Subcutaneous adipose tissue (tissue), 4 donors: ENCODE measurements around the gene RFC4. TPM values are rescaled to one million over a fixed set of nuclear protein-coding genes. Genes with fewer than 3 reads are reported as not detected.

Experiments
- total RNA-seq, 4 donors: library from RNA; depleted of rRNA; stranded (reverse); fragments of >200 nt; gene quantifications; one replicate each; pipeline ENCODE4 v1.1.0, GENCODE V29; 2016
- TF ChIP-seq, protein P1 (sequence below): fragments of 450-650 bp; IDR thresholded peaks from one replicate; pipeline ENCODE4 v1.5.1; 2016; ENCODE audit warnings: low read depth, mild to moderate bottlenecking, control low read depth, antibody characterized with exemption, moderate library complexity

Gene RFC4, protein sequence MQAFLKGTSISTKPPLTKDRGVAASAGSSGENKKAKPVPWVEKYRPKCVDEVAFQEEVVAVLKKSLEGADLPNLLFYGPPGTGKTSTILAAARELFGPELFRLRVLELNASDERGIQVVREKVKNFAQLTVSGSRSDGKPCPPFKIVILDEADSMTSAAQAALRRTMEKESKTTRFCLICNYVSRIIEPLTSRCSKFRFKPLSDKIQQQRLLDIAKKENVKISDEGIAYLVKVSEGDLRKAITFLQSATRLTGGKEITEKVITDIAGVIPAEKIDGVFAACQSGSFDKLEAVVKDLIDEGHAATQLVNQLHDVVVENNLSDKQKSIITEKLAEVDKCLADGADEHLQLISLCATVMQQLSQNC
- total RNA-seq: 10 to 100 TPM in 2 of 4 donors, 1 to 10 TPM in 2; 6.4 to 12.8 (median 8.6) TPM

DNA sequence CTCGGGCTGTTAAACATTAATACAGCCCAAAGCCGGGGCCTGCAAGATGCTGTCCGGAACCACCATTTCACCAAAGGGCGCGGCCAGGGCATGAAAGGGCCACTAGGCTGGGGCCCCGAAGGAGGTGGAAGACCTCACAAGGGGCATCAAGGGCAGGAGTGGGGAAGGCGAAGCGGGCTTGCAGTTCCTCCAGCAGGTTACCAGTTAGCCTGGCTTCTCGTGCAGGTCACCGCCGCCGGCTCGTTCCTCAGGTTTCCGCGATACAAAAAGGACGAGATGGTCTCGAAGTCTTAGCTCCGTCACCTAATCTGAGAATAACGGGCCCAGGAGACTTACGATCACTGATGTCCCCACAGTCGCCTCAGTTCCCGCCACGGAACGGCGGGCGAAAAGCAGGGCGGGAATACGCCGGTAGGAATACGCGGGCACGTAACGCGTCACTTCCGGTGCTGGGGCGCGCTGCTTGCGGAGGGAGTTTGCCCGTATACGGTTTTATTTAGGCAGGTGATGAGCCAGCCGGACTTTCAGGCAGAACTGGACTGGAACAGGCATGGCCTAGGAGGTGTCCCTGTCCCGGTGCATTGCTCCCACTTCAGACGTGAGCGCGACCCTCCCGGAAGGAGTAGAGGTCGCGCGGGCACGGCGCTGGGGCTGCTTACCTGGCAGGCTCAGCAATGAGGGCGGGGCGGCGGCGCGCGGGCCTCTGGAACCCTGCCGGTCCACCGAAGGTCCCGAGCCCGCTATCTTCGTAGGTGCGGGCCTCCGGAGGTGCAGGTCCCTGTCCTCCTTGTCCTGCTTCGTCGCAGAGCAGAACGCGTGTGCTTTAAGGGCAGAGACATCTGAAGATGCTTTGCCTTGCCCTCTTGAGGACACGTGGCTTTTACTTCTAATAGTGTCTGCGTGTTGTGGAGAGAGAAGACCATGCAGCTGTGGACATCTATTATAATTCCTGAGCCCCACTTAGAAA, at the start of gene RFC4:
TSS of gene RFC4 (minus strand) at position 394 of the 967 bp plus-strand sequence. CDS start 1,769 bp downstream, outside the sequence.
- TF ChIP-seq, protein P1, sequence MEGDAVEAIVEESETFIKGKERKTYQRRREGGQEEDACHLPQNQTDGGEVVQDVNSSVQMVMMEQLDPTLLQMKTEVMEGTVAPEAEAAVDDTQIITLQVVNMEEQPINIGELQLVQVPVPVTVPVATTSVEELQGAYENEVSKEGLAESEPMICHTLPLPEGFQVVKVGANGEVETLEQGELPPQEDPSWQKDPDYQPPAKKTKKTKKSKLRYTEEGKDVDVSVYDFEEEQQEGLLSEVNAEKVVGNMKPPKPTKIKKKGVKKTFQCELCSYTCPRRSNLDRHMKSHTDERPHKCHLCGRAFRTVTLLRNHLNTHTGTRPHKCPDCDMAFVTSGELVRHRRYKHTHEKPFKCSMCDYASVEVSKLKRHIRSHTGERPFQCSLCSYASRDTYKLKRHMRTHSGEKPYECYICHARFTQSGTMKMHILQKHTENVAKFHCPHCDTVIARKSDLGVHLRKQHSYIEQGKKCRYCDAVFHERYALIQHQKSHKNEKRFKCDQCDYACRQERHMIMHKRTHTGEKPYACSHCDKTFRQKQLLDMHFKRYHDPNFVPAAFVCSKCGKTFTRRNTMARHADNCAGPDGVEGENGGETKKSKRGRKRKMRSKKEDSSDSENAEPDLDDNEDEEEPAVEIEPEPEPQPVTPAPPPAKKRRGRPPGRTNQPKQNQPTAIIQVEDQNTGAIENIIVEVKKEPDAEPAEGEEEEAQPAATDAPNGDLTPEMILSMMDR: no peak

DNA sequence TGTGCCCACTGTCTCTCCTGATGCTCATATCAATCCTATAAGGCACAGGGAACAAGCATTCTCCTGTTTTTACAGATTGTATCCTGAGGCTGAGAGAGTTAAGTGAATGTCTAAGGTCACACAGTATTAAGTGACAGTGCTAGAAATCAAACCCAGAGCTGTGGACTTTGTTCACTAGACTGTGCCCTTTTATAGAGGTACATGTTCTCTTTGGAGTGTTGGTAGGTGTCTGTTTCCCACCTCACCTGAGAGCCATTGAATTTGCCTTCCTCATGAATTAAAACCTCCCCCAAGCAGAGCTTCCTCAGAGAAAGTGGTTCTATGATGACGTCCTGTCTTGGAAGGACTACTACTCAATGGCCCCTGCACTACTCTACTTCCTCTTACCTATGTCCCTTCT, 48.7 kb upstream of the RFC4 start:
- TF ChIP-seq, protein P1: no peak

DNA sequence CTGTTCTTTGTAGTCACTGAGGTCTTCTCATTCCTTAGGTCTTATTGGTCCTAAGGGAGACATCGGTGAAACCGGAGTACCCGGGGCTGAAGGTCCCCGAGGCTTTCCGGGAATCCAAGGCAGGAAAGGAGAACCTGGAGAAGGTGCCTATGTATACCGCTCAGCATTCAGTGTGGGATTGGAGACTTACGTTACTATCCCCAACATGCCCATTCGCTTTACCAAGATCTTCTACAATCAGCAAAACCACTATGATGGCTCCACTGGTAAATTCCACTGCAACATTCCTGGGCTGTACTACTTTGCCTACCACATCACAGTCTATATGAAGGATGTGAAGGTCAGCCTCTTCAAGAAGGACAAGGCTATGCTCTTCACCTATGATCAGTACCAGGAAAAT, 47.9 kb upstream of the RFC4 start:
- TF ChIP-seq, protein P1: no peak

DNA sequence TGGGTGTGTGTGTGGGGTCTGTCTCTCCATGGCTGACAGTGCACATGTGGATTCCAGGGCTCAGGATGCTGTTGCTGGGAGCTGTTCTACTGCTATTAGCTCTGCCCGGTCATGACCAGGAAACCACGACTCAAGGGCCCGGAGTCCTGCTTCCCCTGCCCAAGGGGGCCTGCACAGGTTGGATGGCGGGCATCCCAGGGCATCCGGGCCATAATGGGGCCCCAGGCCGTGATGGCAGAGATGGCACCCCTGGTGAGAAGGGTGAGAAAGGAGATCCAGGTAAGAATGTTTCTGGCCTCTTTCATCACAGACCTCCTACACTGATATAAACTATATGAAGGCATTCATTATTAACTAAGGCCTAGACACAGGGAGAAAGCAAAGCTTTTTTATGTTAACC, 46.7 kb upstream of the RFC4 start:
- TF ChIP-seq, protein P1: no peak

DNA sequence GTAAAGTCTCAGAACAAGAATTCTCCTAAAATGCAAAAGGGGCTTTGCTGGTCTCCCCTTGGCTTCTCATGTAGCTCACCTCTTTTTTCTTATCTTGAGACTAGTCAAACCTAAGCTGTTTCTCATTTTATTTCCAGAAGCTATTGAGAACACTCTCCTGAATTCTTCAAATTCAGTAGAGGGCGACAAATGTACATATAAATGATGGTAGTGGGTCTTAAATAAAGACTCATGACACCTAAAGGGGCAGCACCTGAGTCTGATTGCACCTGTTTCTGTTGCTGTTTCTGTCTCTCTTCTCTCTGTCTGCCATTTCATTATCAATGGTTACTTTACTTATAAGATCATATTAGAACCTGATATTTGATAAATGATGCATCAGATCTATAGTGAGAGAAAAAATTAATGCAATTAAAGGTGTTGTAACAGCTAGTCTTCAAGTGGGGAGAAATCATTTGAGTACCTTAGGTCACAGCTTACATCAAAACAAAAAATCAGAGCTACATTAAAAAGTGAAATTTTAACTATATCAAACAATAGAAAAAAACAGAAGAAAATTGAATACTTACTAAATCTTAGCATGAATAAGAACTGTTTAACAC, 43.2 kb upstream of the RFC4 start:
- TF ChIP-seq, protein P1: no peak

DNA sequence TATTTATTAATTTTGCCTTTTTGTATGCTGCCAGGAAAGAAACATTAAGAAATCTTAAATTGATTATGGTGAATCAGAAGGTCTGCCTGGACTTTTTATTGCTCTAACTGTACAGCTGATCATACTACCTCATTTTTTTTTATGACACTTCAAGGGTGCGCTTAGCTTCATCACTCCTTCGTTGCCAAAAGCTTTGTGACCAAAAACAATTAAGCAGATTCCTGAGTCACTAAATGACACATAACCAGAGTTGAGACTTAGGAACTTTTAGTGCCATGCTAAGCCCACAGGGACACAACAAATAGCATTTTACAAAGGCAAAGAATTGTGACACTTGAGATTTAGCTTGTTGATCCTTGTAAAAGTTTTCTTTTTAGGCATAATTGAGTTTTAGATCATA, 41.2 kb upstream of the RFC4 start:
- TF ChIP-seq, protein P1: no peak
